GM18511 (cell line): ENCODE measurements around the gene ZNF219.

Source experiments
- ATAC-seq: cut with Tn5 transposase; IDR thresholded peaks from one replicate; pipeline ENCODE4 v1.9.1; 2021; ENCODE audit warnings: mild to moderate bottlenecking, moderate library complexity; ENCODE audit not compliant: unreplicated experiment

ZNF219 gene

DNA sequence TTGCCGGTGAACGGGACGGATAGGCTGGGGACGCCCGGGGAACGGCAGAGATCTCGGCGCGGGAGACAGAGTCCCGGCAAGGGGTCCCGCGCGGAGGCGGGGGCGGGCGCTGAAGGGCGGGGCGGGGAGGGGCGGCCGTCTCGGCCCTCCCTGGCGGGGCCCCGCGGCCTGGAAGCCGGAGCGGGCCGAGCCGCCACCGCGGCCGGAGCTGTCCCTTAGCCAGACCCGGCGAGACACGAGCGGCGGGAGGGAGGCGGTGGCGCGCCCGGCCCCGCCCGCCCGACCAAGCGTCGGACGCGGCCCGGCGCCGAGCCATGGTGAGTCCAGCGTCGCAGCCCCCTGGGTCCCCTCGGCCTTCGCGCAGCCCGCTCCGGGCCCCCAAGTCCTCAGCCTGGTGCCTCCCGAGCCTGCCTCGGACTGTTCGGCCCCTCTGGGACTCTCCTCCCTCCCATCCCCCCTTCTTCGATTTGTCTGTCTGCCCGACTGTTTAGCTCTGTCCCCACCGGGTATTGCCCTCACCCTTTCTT is 28.3 kb downstream of the ZNF219 start, which contains the start of gene ARHGEF40:
TSS of gene ARHGEF40 (plus strand) at position 222 of the 527 bp plus-strand sequence. CDS start at position 315, 93 bp downstream.
- ATAC-seq = no peak

DNA sequence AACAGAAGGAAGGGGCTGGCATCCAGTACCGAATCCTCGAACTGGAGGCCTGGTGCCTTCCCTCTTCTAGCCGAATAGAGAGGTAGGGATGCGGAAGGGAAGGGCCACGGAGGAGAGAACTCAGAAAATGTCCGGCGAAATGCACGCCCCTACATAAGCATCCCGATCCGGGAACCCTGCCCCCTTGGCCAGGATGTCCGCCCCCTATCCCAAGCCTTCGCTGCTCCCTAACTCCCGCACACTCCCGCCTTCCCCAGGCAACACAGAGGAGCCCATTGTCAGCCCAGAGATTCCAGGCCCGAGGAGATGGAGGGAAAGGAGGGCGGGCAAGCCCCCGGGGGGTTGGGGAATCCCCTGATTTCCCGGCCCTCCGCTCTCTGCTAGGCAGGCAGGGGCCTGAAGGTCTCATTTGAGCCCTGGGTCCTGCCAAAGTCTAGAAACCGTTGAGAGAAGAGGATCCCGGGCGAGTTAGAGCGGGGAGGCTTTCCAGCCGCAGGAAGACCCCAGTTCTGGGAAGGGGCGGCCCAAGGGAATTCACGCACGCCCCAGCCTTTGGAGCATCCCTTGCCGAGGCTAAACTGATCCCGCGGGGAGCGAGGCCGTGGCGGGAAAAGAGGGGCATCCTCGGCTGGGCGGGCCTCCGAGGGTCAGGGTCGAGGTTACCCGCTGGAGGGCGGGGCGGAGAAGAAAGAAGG is 28.9 kb downstream of the ZNF219 start:
- no peak for ATAC-seq

DNA sequence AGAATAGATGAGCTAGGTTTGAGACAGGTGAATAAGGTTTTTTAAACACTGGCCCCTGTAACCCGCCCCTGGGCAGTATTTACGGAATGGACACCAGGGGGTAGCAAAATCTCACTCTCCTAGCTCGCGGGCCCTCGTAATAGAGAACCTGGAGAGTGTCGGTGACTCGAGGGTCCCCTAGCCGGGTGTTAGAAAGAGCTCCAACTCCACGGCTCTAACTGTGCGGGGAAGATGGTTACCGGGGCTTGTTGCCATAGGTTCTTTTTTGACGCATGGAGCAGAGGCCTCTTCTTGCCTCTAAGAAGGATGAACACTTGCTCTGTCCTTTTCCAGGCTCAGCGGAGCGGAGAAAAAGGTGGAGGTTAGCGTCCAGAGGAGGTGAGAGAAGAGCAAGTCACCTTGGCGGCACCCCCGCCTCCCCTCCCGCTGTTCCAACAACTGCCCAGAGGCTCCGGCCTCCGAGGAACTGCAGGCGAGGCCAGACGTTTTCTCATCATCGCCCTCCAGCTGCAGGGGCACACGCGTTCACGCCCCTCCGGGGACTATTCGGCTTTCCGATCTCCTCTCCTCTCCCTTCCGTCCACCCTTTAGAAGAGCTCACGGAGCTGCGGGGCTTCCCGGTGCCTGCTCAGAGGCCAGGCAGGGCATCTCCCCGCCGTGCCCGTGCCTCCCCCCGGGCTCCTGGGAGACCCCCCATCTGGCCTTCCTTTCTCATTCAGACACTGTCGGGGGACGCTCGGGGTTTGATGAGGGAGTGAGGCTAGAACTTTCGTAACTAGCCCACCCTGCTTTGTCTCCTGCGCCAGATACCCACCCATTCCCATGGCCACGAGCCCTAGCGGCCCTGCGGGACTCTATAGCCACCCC is 29.7 kb downstream of the ZNF219 start:
- ATAC-seq = no peak

DNA sequence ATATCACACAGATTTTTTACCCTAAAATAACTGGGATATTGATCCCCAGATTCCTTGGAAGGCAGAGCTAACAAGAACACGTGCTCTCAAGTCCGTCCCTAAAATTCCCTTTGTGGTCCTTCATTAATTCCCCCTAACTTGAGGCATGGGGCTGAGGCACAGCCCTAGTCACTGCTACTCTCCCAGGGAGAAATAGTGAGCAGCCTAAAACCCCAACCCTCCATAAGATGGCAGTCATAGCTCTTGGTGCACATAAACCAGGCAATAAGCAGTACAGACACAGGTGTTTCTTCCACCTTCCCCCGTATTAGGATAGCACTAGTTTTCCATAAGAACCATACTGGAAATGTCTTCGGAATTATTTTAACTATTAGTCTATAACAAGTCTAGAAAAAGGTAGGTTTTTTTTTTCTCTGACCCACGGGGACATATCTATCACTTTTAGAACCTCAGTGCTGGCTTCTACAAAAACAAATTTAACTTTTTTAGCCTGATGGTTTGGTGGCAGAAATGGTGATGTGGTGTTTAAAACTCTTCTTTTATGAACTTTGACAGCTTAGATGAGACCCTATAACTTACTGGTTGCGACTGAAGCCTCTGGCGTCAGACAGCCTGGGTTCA is 31.5 kb downstream of the ZNF219 start:
- ATAC-seq = no peak

DNA sequence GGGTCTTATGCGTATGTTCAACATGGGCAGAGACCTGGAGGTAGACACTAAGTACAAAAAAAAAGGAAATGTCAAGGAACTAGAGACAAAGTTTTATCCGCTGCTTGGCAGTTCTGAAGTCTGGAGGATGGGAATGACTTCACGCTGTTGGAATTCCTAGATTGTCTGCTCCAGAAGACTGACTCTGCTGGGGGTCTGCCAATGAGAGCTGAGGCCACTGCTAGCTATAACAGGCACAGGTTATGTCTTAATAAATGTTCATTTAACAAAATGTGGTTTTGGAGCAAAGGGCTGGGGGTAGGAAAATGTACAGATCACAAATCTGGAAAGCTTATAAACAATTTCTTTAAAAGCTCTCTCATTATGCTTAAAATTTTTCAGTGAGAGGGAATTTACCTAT is 35.0 kb downstream of the ZNF219 start:
- ATAC-seq = no peak

DNA sequence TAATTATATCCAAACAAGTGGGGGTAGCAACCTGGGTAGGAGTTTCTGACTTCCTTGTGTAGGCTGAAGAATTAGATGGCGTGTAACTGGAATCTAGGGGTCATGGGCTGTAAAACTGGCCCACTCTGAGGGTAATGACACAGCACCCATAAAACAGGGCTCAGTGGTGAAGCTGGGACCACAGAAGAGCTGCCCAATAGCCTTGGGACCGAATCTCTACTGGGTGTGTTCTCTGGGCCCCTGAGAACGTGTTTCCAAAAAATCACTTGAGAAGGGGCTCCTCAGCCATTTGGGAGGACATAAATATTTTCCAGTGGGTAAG is 37.1 kb downstream of the ZNF219 start:
- no peak for ATAC-seq

DNA sequence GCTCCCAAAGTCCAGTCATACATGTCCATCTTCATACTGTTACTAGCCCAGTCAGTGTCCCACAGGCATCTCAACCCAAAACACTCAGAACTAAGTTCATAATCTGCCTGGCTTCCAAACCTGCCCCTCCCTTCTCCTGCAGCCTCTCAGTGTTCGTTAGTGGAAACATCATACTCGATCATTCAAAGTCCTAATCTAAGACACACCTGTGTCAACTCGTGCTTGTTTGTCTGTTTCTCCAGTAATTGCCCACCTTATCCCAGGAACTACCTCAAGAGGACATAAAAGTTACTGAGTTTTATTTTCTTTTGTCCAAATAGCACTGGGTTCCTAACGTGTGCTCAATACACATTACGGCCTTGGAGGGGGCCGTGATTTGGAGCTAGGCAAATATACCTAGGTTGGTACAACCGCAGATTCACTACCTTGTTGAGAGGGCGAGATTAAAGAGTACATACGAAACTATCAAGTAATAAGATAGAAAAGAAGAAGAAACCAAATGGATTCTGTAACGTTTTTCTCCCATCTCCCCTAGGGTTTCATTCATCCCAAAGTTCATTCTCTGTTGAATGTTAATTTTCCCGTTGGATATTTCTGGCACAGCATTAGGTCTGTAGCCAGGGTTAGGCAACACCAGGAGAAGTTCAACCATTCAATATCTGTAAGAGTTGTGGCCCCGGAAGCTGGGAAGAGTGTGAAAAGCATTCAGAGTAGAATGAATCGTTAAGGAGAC is 37.7 kb downstream of the ZNF219 start:
- no peak for ATAC-seq

DNA sequence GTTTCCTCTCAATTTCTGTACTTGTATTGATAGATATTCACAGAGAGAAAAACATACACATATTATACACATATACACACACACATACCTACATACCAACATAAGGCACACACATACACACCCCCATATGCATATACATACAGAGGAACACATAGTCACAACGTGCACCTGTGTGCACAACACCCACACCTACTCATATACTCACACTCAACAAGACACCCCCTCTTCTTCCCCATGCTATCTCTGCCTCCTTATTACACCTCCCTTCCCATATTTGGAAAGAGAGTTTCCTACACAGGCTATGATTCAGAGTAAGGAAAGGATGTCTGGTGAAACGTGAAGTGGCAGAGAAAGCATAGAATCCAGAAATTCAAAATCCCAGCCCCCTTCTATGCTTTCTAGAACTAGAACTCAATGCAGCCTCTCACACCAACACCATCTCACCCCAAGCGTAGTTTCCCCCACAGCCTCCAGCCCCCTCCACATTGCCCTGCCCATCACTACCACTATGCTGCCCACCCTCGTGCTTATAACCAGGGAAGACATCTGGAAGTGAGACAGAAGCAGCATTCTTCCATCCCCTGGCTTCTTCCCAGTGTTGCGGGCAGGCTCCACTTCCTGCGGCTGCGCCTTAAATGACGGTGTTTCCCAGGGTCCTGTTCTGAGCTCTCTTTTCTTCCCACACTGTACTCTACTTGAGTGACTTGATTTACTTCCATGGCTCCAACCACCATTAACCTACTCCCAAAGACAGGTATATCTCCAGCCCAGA is 38.4 kb downstream of the ZNF219 start:
- ATAC-seq = no peak

DNA sequence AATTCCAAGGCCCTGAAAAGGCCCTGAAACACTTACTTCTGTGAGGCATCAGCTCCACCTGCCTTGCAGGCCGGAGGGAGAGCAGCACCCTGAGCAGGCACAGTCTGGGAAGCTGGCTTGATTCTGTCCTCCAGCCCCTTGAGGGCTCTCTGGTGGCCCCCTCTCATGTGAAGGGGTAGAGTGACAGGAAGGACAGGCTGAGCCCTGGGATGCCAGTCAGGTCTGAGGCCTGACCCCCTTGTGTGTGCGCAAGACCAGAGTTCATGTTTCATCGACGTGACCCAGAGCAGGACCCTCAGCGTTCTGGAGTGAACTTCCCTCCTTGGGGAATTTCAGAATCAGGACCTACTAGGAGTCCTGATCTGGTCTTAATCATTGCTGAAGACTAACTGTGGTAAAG is 39.6 kb downstream of the ZNF219 start:
- no peak for ATAC-seq

DNA sequence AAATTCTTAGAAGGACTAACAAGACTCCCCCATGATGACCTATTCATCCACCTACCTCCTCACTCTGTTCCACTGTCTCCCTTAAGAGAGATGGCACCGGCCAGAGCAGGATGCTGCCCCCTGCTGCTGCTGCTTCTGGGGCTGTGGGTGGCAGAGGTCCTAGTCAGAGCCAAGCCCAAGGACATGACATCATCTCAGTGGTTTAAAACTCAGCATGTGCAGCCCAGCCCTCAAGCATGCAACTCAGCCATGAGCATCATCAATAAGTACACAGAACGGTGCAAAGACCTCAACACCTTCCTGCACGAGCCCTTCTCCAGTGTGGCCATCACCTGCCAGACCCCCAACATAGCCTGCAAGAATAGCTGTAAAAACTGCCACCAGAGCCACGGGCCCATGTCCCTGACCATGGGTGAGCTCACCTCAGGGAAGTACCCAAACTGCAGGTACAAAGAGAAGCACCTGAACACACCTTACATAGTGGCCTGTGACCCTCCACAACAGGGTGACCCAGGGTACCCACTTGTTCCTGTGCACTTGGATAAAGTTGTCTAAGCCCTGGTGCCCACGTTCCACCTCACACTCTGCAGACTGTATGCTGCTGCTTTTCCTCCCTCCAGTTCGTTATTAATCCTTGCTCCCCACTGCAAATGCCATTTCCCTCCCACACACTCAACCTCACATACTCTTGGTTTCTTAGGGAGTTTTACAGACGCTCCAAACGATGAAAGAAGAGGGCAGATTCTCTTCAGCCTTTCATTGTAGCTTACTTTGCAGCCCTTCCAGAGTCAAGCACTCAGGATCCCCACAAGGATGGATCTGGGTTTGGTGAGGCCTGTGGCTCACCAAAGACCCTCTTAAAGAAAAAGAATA is 40.4 kb downstream of the ZNF219 start, which contains the start of gene RNASE8:
TSS of gene RNASE8 (plus strand) at position 20 of the 873 bp plus-strand sequence. CDS start at position 91, 71 bp downstream.
- ATAC-seq = no peak

DNA sequence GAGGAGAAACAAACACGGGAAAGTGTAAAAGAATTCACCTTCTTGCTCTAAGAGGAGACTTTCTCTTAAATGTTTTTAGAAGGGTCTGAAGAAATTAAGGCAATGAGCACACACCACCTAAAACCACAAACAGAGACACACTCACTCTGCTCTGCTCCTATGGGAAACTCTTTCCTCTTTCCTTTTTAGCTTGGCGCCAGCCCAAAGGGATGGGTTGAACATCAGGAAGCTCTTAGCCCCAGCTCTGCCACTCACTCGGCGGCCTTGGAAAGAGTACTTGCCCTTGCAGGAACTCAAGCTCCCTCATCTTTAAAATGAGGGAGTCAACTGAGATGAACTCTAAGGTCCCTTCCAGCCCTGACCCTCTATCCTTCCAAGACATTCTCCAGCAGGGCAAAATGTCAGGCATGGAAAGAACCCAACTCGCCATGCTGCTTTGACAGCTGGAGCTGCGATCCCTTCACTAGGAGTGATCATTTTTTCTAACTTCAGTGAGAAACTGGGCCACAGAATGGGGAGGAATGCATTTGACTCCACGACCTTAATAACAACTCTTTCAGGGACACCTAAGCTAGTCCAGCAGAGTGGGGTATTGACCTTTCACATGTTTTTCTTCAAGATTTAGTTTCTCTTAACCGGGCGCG is 41.8 kb downstream of the ZNF219 start:
- ATAC-seq = no peak

DNA sequence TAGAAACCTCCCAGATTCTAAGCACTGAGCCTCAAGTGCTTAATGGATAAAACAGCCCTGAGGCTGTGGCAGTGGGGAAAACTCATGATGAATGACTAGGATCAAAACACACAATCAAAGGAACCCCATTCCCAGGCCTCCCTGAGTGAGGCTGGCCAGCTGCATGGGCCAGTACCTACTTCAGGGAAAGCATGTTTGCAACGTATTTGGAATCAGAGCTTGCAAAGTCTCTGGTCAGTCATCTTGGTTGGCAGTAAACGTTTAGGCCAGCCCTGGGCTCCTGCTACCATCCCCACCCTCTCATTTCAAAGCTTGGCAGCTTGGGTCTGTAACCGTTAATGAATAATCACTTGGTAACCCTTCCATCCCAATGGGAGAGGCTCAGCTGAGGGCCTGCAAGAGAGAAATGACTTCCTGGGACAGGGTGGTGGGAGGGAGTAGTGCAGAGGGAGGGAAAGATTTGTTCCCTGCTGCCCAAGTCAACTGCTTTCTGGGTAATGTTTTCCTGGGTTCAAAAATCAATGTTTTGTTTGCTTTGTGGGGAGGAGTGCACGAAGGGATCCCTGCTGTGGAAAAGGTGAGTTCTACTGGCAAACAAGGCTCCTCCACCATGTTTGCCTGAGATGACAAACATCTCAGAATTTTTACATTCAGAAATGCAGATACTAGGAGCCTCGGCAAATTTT is 42.9 kb downstream of the ZNF219 start:
- ATAC-seq = no peak

DNA sequence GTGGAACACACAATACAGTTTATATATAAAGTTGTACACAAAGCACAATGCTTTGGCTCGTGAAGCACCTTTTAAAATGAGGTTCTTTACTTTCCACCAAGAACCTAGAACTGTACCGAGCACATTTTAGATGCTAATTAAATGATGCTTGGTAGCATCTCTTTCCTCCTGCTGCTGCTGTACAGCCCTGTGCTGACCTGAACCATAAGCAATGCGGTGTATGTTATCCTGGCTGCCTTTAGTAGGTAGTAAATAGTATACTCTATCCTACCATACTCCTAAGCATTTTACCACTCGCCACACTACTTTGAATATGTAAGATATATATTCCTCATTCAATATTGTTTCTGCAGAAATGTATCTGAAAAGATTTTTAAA is 43.7 kb downstream of the ZNF219 start:
- ATAC-seq = no peak

DNA sequence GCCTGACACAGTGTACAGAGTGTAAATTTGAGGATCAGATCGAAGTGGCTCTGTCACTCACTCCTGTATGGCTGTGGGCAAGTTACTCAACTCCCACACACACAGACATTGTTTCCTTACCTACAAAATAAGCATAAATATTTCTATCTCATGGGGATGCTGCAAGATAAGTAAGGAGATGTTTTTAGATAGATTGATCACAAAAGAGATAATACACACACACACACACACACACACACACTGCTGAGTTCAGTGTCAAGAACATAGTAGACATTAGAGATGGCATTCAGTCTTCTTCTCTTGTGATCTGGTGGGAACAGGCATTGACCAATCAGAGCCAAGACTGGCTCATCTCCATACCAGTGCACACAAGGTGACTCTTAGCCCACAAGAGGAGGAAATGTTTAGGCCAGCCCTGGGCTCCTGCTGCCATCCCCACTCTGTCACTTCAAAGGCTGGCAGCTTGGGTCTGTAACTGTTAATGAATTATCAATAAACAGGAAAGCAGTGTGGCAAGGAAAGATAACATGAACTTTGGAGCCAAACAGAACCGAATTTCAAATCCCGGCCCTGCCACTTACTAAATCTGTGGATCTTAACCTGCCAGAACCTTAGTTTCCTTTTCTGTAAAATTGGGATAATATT is 44.2 kb downstream of the ZNF219 start:
- ATAC-seq = no peak

DNA sequence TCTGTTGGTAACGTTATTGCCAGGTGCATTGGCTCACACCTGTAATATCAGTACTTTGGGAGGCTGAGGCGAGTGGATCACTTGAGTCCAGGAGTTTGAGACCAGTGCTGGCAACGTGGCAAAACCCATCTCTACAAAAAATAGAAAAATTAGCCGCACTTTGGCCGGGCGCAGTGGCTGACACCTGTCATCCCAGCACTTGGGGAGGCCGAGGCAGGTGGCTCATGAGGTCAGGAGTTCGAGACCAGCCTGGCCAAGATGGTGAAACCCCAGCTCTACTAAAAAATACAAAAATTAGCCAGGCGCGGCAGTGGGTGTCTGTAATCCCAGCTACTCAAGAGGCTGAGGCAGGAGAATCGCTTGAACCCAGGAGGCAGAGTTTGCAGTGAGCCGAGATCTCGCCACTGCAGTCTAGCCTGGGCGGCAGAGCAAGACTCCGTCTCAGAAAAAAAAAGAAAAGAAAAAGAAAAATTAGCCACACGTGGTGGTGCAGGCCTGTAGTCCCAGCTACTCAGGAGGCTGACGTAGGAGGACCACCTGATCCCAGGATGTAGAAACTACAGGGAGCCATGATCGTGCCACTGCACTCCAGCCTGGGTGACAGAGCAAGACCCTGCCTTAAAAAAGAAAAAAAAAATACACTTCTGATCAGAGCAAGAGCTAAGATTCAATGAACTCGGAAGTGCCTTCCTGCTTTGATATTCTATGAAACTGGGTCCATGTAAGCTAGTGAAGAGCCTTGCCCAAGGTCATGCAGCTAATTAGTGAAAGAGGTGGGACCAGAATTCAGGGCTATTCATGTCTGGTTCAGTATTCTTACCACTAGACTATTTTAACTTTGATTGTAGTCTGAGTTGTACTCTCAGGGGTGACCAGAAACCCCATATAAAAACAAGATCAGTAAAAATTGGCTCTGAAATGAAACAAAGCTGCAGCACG is 45.0 kb downstream of the ZNF219 start:
- ATAC-seq = no peak

DNA sequence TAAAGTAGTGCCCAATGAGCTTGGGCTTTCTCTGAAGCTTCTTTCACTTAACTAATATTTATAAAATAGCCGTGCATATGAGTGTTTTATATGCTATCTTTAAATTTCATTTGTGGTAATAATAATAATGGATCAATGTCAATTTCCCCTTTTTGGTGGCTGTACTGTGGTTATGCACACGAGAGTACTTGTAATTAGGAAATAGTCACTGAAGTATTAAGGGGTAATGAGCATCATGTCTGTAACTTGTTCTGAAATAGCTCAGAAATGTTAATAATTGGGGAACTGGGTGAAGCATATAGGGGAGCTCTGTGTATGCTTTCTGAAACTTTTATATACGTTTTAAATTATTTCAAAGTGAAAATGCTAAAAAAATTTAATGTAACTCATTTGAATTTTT is 47.9 kb downstream of the ZNF219 start:
- no peak for ATAC-seq

DNA sequence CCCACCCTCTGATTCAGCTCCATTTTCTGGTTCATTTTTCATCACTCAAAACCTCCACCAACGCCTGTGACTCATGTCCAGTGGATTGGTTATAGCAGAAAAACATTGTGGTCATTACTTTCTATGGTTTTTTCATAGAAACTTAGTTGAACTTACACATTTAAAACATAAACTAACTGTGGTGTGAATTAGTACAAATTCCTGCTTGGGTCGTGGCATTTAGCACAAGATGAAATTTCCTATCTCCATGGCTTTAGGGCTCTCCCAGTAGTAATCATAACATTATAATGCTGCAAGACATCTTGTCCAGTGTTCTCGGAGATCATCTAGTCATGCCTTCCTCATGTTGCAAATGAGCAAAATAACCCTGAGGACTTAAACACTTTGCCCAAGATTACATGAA is 49.2 kb downstream of the ZNF219 start:
- no peak for ATAC-seq
